Progenitor cell of endocrine pancreas (in vitro differentiated cells): ENCODE measurements around the gene AMPD1. TPM values are rescaled to one million over a fixed set of nuclear protein-coding genes. Genes with fewer than 3 reads are reported as not detected.

Source experiments
- DNase-seq: peaks from one replicate; pipeline ENCODE4 v3.0.0; 2021; ENCODE audit warnings: low spot score; ENCODE audit not compliant: unreplicated experiment
- H3K27ac Mint-ChIP-seq: 2 replicates; pipeline ENCODE4 v1.8.0; 2021; ENCODE audit warnings: mild to moderate bottlenecking, moderate library complexity, mixed read lengths
- H3K27me3 Mint-ChIP-seq: 2 replicates; pipeline ENCODE4 v1.8.0; 2021; ENCODE audit warnings: mixed read lengths
- H3K36me3 Mint-ChIP-seq: 2 replicates; pipeline ENCODE4 v1.8.0; 2022; ENCODE audit warnings: mixed read lengths; ENCODE audit not compliant: insufficient read depth
- H3K4me1 Mint-ChIP-seq: 2 replicates; pipeline ENCODE4 v1.8.0; 2021; ENCODE audit warnings: low read depth, mixed read lengths
- H3K4me3 Mint-ChIP-seq: 2 replicates; pipeline ENCODE4 v1.8.0; 2021; ENCODE audit warnings: low read depth, mild to moderate bottlenecking, moderate library complexity, mixed read lengths
- H3K9me3 Mint-ChIP-seq: 2 replicates; pipeline ENCODE4 v1.8.0; 2021; ENCODE audit warnings: low read depth, mixed read lengths
- CTCF ChIP-seq: fragments of 200-600 bp; sonication (generic); IDR thresholded peaks from one replicate; pipeline ENCODE4 v1.5.0; 2021; ENCODE audit warnings: antibody characterized with exemption, mild to moderate bottlenecking; ENCODE audit not compliant: unreplicated experiment
- total RNA-seq: library from RNA; stranded (reverse); gene quantifications from 2 replicates; pipeline ENCODE4 v1.2.1, GENCODE V29; 2021

The AMPD1 gene
- total RNA-seq, 1 donor from 2014 or later: not detected

GRCh38 chr1:114691061-114691460 lies 4.3 kb downstream of the AMPD1 start:
- TF ChIP-seq CTCF: no peak
- Mint-ChIP-seq H3K27me3 (peaks cover 15% of the 10 kb centered on the region), H3K9me3 (no peaks in the 10 kb centered on the region), H3K4me1 (no peaks in the 10 kb centered on the region), H3K27ac (no peak overlapping the region), H3K36me3 (no peaks in the 10 kb centered on the region), H3K4me3 (no peak overlapping the region)
- no peak for DNase-seq

- Mint-ChIP-seq H3K4me3 (no peak overlapping the region), H3K27me3 (peaks cover 17% of the 10 kb centered on the region), H3K36me3 (no peaks in the 10 kb centered on the region), H3K27ac (no peak overlapping the region), H3K4me1 (no peaks in the 10 kb centered on the region), H3K9me3 (no peaks in the 10 kb centered on the region)
- DNase-seq: no peak
- TF ChIP-seq CTCF: no peak
Observed at GRCh38 chr1:114690148-114690547, 5.2 kb downstream of the AMPD1 start.

- no peaks in the 10 kb centered on the region for H3K9me3 Mint-ChIP-seq
Observed at GRCh38 chr1:114688526-114688925, 6.8 kb downstream of the AMPD1 start.

GRCh38 chr1:114685851-114686250 lies 9.5 kb downstream of the AMPD1 start:
- H3K4me3 Mint-ChIP-seq: no peak overlapping the region
- H3K9me3 Mint-ChIP-seq: no peaks in the 10 kb centered on the region
- peaks cover 20% of the 10 kb centered on the region for H3K27me3 Mint-ChIP-seq
- no peaks in the 10 kb centered on the region for H3K4me1 Mint-ChIP-seq
- no peak overlapping the region for H3K27ac Mint-ChIP-seq
- no peaks in the 10 kb centered on the region for H3K36me3 Mint-ChIP-seq
- no peak for TF ChIP-seq CTCF
- DNase-seq: no peak

More at GRCh38 chr1:114688526-114688925, 6.8 kb downstream of the AMPD1 start:
- Mint-ChIP-seq H3K27ac (no peak overlapping the region), H3K27me3 (peaks cover 20% of the 10 kb centered on the region), H3K36me3 (no peaks in the 10 kb centered on the region), H3K4me3 (no peak overlapping the region), H3K4me1 (no peaks in the 10 kb centered on the region)
- DNase-seq: no peak
- no peak for TF ChIP-seq CTCF

GRCh38 chr1:114677691-114678090 lies 17.7 kb downstream of the AMPD1 start:
- Mint-ChIP-seq H3K9me3 (no peaks in the 10 kb centered on the region), H3K36me3 (no peaks in the 10 kb centered on the region), H3K27me3 (peaks cover 37% of the 10 kb centered on the region), H3K27ac (no peak overlapping the region), H3K4me1 (no peaks in the 10 kb centered on the region), H3K4me3 (no peak overlapping the region)
- no peak for TF ChIP-seq CTCF
- DNase-seq: no peak
